Fibroblast of mammary gland (primary cell): ENCODE results near the gene ACSS1.

Experiments used
- DNase-seq: peaks from one replicate; pipeline ENCODE4 v3.0.0-alpha.2; 2010; ENCODE audit warnings: low read depth
- H3K4me3 ChIP-seq: 2 replicates; pipeline ENCODE4 v1.5.1; 2011; ENCODE audit warnings: low read depth, mild to moderate bottlenecking, low read length, moderate library complexity; ENCODE audit not compliant: control insufficient read depth
- TF ChIP-seq, protein P1 (sequence below): conservative IDR thresholded peaks from 2 replicates; pipeline ENCODE4 v1.5.1; 2011; ENCODE audit warnings: low read depth, low read length, inconsistent platforms; ENCODE audit not compliant: control insufficient read depth, insufficient read depth

The ACSS1 gene

DNA sequence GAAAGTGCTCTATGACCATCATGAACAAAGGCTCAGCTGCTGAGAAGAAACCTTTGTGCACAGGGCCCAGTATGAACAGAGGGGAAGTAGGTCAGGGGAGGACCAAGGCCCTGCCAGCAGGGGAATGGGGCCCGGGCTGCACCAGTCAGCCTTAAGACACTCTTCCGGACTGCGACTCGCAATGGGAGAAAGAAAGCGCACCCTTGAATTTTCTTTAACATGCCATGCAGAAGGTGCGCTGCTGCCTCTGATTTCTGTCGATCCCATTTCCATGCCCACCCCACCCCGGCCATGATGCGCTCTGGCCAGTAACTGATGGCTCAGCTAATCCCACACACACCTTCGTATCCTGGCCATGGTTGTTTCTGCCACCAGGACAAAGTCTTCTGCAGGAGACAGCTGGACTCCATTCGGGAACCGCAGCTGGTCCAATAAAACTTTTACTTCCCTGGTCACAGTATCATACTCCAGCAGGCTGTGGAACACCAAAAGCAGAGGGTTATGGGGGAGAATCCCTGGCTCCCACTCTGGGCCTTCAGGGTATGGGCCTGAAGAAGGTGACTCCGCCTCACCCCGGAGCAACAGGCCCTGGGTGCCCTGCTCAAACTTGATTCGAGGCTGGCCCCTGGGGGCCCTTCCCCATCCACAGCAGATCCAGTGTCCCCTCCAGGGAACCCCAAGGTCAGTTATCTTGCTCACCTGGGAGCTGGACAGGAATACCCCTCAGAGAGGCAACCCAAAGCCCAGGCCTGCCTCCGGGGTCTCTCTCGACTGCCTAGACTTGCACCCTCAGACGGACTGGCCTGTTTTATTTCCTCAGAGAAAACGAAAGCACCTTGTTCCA is 88.5 kb downstream of the ACSS1 start:
- no peak overlapping the region for H3K4me3 ChIP-seq
- TF ChIP-seq, protein P1, sequence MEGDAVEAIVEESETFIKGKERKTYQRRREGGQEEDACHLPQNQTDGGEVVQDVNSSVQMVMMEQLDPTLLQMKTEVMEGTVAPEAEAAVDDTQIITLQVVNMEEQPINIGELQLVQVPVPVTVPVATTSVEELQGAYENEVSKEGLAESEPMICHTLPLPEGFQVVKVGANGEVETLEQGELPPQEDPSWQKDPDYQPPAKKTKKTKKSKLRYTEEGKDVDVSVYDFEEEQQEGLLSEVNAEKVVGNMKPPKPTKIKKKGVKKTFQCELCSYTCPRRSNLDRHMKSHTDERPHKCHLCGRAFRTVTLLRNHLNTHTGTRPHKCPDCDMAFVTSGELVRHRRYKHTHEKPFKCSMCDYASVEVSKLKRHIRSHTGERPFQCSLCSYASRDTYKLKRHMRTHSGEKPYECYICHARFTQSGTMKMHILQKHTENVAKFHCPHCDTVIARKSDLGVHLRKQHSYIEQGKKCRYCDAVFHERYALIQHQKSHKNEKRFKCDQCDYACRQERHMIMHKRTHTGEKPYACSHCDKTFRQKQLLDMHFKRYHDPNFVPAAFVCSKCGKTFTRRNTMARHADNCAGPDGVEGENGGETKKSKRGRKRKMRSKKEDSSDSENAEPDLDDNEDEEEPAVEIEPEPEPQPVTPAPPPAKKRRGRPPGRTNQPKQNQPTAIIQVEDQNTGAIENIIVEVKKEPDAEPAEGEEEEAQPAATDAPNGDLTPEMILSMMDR = no peak
- DNase-seq = no peak

DNA sequence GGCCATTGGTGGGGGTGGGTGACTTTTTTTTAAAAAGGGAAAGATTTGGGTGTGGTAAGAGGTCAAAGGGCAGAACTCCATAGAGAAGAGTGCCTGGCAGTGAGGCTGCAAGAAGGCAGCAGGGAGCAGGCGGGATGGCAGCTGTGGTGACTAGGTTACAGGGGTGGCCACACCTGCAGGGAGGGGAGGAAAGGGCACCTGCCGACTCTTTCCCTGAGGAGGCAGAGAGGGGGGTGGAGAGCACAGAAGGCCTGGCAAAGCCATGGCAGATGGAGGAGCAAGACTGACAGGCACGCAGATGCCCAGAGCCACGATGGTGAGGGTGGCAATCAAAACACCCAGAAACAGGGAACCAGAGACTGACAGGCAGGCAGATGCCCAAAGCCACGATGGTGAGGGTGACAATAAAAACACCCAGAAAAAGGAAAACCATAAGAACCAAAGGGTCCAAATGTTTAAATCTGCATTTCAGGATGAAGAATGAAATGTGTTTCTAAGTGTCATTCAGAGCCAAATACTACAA is 89.6 kb downstream of the ACSS1 start:
- no peak overlapping the region for H3K4me3 ChIP-seq
- TF ChIP-seq, protein P1 = no peak
- no peak for DNase-seq

DNA sequence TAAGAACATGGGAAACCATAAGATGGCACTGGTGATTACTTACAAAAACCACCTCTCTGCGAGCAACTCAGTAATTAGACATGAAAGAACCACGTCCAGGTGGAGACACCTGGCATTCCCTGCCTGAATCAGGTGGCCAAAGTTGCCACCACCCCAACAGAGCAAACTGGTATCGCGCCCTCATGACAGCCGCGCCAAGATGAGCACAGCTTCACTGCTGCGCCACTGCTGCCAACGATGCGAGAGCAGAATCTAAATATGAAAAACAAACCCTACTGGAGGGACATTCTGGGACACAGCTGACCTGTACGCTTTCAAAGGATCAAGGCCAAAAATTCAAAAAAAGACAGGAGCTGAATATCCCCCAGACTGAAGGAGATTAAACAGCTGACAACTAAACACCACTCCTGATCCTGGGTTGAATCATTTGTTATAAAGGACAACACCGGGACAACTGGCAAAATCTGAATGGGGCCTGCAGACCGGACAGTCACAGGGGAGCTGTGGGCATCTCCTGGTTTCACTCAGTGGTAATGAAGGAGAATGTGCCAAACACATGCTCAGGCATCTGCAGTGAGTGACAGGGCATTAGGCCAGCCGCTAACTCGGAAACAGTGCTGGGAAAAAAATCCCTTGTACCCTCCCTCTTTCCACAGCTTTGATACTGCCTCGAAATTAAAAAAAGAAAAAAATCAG is 91.5 kb downstream of the ACSS1 start:
- TF ChIP-seq, protein P1 = no peak
- no peak overlapping the region for H3K4me3 ChIP-seq
- no peak for DNase-seq

DNA sequence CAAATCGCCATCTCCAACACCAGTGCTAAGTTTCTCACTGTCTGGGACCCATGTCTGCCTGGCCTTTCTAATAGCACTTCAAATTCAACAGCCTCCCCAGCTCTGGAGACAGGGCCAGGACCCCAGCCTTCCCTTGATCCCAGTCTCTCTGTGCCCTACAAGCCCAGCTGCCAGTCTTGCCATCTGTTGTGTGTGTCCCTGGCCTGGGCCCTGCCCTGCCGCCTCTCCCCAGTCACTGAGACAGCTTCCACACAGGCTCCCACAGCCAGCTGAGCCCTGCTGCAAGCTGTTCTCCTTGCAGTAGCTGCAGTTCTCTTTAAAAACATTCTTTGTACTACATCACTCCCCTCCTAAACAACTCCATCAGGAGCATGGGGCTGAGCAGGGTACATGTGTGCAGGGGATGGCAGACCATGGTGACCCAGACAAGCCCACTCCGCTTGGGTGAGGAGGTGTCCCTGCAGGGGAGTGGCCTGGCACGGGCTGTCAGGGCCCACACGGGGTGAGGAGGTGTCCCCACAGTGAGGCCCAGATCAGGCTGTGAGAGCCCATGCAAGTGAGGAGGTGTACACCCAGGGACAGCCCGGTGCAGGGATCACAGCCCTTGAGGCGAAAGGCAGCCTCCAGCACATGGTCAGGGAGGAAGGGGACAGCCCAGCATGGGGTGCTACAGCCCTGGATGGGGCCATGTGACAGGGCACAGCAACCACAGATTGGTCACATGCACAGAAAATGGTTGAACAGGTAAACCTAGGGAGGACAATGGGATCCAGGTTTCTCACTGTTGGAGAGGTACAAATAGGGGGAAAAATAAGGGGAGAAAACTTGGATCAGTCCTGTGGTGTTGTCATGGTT is 92.6 kb downstream of the ACSS1 start:
- DNase-seq = no peak
- no peak overlapping the region for H3K4me3 ChIP-seq
- TF ChIP-seq, protein P1 = no peak

DNA sequence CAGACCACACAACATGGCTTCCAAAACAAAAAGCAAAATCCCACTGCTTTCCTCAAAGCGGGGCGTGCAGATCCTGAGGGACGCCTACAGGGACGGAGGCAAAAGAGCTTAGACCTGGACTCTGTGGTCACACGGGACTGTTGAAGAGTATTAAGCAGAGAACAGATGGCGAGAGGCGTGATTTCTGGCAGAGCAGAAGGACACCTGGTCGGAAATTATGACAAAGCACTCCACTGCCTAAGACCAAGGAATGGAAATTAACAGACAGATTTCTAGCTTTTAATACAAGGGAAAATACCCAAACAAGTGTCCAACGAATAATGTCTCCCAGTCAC is 93.5 kb downstream of the ACSS1 start:
- DNase-seq = no peak
- TF ChIP-seq, protein P1 = no peak
- H3K4me3 ChIP-seq = no peak overlapping the region

DNA sequence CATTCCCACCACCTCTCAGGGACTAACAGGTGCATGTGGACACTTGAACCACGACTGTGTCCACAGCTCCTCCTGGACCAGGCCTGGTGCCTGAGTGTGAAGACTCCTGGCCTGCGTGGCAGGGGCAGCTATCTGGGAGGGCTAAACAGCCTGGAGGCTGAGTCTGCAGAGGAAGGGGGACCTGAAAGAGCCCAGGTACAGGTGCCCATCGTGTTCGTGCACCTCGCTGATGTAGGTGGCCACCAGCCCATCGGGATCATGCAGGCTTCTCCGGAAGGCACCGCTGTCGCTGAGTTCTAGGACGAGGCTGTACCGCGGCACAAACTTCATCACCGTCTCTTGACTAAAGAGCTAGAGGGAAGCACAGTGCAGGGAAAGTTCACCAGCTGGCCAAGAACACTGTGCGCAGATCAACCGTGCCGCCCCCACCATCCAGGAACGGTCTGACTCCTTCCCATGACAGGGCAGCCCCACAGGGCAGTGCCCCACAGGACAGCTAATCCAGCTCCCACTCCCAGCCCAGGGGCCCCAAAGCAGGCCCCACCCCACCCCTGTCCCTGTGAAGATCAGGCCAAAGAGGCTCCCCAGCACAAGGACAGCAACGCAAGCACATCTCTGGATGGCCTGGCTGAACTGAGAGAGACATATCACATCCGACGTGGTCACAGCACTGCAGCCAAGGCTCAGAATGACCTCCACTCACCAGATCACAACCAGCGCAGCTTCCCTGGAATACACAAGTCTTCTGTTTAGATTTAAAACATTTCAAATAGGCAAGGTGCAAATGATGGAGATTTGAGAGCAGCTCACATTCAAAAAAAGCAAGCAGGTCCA is 94.0 kb downstream of the ACSS1 start:
- DNase-seq = no peak
- TF ChIP-seq, protein P1 = no peak
- no peak overlapping the region for H3K4me3 ChIP-seq
